ENCODE results near the gene FAM168B. TPM values are rescaled to one million over a fixed set of nuclear protein-coding genes. Genes with fewer than 3 reads are reported as not detected.

The FAM168B gene
- total and polyA plus RNA-seq, 2 of the 13 experiments (the other 11 are each of a cell fraction or from before 2014, with no cell fraction given): 64.5 to 113 TPM

DNA sequence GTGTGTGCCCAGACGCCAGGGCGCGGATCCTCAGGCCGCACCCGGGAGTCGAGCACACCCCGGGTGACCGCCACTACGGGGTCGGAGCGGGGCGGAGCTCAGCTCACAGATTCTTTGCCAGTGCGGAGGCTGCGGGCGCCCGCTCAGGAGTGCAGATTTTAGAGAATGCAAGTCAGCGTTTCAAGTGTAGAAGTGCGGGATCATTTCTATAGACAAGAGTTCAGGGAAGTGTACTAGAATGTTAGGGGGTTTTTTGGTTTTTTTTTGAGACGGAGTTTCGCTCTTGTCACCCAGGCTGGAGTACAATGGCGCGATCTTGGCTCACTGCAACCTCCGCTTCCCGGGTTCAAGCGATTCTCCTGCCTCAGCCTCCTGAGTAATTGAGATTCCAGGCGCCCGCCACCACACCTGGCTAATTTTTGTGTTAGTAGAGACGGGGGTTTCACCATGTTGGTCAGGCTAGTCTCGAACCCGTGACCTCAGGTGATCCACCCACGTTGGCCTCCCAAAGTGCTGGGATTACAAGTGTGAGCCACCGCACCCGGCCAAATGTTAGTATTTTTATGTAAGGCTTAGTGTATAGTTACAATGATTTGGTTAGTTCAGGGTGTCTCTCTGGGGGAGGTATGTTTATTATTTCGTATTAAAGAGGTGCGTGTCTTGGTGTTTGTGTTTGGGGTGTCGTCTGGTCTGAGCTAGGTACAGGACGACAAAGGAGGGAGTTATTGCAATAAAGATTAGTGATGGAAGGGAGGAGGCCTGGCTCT is 619 bp upstream of the FAM168B start (continued):
- TF ChIP-seq ZNF543 (CRISPR knock-in tag; IDR thresholded peaks at IDR 0.05): no peak; the same call in 1 of the 2 replicates
- TF ChIP-seq, protein P1, sequence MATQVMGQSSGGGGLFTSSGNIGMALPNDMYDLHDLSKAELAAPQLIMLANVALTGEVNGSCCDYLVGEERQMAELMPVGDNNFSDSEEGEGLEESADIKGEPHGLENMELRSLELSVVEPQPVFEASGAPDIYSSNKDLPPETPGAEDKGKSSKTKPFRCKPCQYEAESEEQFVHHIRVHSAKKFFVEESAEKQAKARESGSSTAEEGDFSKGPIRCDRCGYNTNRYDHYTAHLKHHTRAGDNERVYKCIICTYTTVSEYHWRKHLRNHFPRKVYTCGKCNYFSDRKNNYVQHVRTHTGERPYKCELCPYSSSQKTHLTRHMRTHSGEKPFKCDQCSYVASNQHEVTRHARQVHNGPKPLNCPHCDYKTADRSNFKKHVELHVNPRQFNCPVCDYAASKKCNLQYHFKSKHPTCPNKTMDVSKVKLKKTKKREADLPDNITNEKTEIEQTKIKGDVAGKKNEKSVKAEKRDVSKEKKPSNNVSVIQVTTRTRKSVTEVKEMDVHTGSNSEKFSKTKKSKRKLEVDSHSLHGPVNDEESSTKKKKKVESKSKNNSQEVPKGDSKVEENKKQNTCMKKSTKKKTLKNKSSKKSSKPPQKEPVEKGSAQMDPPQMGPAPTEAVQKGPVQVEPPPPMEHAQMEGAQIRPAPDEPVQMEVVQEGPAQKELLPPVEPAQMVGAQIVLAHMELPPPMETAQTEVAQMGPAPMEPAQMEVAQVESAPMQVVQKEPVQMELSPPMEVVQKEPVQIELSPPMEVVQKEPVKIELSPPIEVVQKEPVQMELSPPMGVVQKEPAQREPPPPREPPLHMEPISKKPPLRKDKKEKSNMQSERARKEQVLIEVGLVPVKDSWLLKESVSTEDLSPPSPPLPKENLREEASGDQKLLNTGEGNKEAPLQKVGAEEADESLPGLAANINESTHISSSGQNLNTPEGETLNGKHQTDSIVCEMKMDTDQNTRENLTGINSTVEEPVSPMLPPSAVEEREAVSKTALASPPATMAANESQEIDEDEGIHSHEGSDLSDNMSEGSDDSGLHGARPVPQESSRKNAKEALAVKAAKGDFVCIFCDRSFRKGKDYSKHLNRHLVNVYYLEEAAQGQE (IDR thresholded peaks at IDR 0.05; ENCODE audit: borderline replicate concordance in 1 of 2, low read depth in 1 of 2, low read length in 2 of 2): no peak; a peak in 1 of 4 replicates
- TF ChIP-seq, protein P2, sequence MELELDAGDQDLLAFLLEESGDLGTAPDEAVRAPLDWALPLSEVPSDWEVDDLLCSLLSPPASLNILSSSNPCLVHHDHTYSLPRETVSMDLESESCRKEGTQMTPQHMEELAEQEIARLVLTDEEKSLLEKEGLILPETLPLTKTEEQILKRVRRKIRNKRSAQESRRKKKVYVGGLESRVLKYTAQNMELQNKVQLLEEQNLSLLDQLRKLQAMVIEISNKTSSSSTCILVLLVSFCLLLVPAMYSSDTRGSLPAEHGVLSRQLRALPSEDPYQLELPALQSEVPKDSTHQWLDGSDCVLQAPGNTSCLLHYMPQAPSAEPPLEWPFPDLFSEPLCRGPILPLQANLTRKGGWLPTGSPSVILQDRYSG (CRISPR knock-in tag; IDR thresholded peaks at IDR 0.05): no peak
- no peak for TF ChIP-seq ZNF616 (CRISPR knock-in tag; IDR thresholded peaks at IDR 0.05; ENCODE audit: low read depth)
- no peak for TF ChIP-seq KDM5B (CRISPR knock-in tag; IDR thresholded peaks at IDR 0.05; ENCODE audit: borderline replicate concordance)
- peak; percentile 84; the same call in 1 of the 2 replicates for TF ChIP-seq CHD4 (IDR thresholded peaks at IDR 0.05; ENCODE audit: borderline replicate concordance, low read length)
- TF ChIP-seq ZNF558 (CRISPR knock-in tag; IDR thresholded peaks at IDR 0.05; ENCODE audit: borderline replicate concordance): 0 out of 2 replicates have a peak, but pooled peaks have one; percentile 7
- no peak for TF ChIP-seq TAF15 (IDR thresholded peaks at IDR 0.05; ENCODE audit: low read depth, low read length, poor library complexity, severe bottlenecking)
- no peak for TF ChIP-seq ZFP36L2 (CRISPR knock-in tag; IDR thresholded peaks at IDR 0.05)
- no peak for TF ChIP-seq YY1 (IDR thresholded peaks at IDR 0.05; ENCODE audit: insufficient read depth, insufficient replicate concordance, low read depth, low read length)
- TF ChIP-seq HNRNPH1 (optimal IDR thresholded peaks at IDR 0.05; ENCODE audit: low read depth, low read length): no peak
- TF ChIP-seq EP300 (IDR thresholded peaks at IDR 0.05; ENCODE audit: low read depth in 2 of 2, low read length in 2 of 2): no peak
- no peak for TF ChIP-seq EP300 (CRISPR knock-in tag; IDR thresholded peaks at IDR 0.05; ENCODE audit: borderline replicate concordance)
- TF ChIP-seq, protein P3, sequence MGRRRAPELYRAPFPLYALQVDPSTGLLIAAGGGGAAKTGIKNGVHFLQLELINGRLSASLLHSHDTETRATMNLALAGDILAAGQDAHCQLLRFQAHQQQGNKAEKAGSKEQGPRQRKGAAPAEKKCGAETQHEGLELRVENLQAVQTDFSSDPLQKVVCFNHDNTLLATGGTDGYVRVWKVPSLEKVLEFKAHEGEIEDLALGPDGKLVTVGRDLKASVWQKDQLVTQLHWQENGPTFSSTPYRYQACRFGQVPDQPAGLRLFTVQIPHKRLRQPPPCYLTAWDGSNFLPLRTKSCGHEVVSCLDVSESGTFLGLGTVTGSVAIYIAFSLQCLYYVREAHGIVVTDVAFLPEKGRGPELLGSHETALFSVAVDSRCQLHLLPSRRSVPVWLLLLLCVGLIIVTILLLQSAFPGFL (CRISPR knock-in tag; IDR thresholded peaks at IDR 0.05): no peak
- no peak for TF ChIP-seq ZNF251 (CRISPR knock-in tag; IDR thresholded peaks at IDR 0.05)
- no peak for TF ChIP-seq NCOA5 (CRISPR knock-in tag; IDR thresholded peaks at IDR 0.05)
- TF ChIP-seq, protein P4, sequence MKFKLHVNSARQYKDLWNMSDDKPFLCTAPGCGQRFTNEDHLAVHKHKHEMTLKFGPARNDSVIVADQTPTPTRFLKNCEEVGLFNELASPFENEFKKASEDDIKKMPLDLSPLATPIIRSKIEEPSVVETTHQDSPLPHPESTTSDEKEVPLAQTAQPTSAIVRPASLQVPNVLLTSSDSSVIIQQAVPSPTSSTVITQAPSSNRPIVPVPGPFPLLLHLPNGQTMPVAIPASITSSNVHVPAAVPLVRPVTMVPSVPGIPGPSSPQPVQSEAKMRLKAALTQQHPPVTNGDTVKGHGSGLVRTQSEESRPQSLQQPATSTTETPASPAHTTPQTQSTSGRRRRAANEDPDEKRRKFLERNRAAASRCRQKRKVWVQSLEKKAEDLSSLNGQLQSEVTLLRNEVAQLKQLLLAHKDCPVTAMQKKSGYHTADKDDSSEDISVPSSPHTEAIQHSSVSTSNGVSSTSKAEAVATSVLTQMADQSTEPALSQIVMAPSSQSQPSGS (CRISPR knock-in tag; IDR thresholded peaks at IDR 0.05): no peak
- no peak for TF ChIP-seq FOXA1 (IDR thresholded peaks at IDR 0.05)
- no peak for TF ChIP-seq FOXA1 (CRISPR knock-in tag; IDR thresholded peaks at IDR 0.05)
- peak; percentile 57; the same call in 1 of the 2 replicates for TF ChIP-seq ZBTB7B (CRISPR knock-in tag; IDR thresholded peaks at IDR 0.05)
- no peak for TF ChIP-seq ZFP37 (CRISPR knock-in tag; IDR thresholded peaks at IDR 0.05; ENCODE audit: borderline replicate concordance)
- TF ChIP-seq NFRKB (IDR thresholded peaks at IDR 0.05): no peak
- TF ChIP-seq ARHGAP35 (CRISPR knock-in tag; IDR thresholded peaks at IDR 0.05; ENCODE audit: borderline replicate concordance): no peak

All from HepG2 (cell line).